Measurements from ENCODE around the gene RECK.

The RECK gene

GRCh38 chr9:36165826-36166167, 129.1 kb downstream of the RECK start:
- Histone ChIP-seq H3K36me3 (ENCODE audit: control insufficient read depth, low read depth, low read length) (no peaks in the 10 kb centered on the region), H3K4me3 (ENCODE audit: low read length) (no peak overlapping the region), H3K27me3 (ENCODE audit: control insufficient read depth, insufficient read depth, low read length) (no peaks in the 10 kb centered on the region), H3K9ac (ENCODE audit: low read length) (no peak overlapping the region), H3K27ac (ENCODE audit: low read length) (no peak overlapping the region), H3K9me3 (ENCODE audit: control insufficient read depth, low read depth, low read length) (no peaks in the 10 kb centered on the region), H3K4me1 (ENCODE audit: control insufficient read depth, low read depth, low read length) (peaks cover 35% of the 10 kb centered on the region)

GRCh38 chr9:36166168-36166927, 129.6 kb downstream of the RECK start:
- no peak overlapping the region for H3K27ac ChIP-seq (ENCODE audit: low read length)
- no peak overlapping the region for H3K9ac ChIP-seq (ENCODE audit: low read length)
- no peaks in the 10 kb centered on the region for H3K9me3 ChIP-seq (ENCODE audit: control insufficient read depth, low read depth, low read length)

GRCh38 chr9:36169166-36169565, 132.5 kb downstream of the RECK start, which contains the start of gene CCIN:
TSS of gene CCIN (plus strand) at chr9:36169388. CDS start at chr9:36169503, 115 bp downstream.
- H3K9ac ChIP-seq (ENCODE audit: low read length) = no peak within 1 kb of the TSS
- no peak within 1 kb of the TSS for H3K27ac ChIP-seq (ENCODE audit: low read length)
- no peaks in the 10 kb centered on the region for H3K27me3 ChIP-seq (ENCODE audit: control insufficient read depth, insufficient read depth, low read length)
- H3K9me3 ChIP-seq (ENCODE audit: control insufficient read depth, low read depth, low read length) = no peaks in the 10 kb centered on the region
- no peaks in the 10 kb centered on the region for H3K36me3 ChIP-seq (ENCODE audit: control insufficient read depth, low read depth, low read length)
- H3K4me1 ChIP-seq (ENCODE audit: control insufficient read depth, low read depth, low read length) = peaks cover 8% of the 10 kb centered on the region
- no peak within 1 kb of the TSS for H3K4me3 ChIP-seq (ENCODE audit: low read length)

More at GRCh38 chr9:36166168-36166927, 129.6 kb downstream of the RECK start:
- peak overlapping the region; percentile 44 for H3K4me3 ChIP-seq (ENCODE audit: low read length)
- peaks cover 34% of the 10 kb centered on the region for H3K4me1 ChIP-seq (ENCODE audit: control insufficient read depth, low read depth, low read length)
- no peaks in the 10 kb centered on the region for H3K27me3 ChIP-seq (ENCODE audit: control insufficient read depth, insufficient read depth, low read length)
- no peaks in the 10 kb centered on the region for H3K36me3 ChIP-seq (ENCODE audit: control insufficient read depth, low read depth, low read length)

- H3K27me3 ChIP-seq (ENCODE audit: control insufficient read depth, insufficient read depth, low read length) = no peaks in the 10 kb centered on the region
- H3K4me3 ChIP-seq (ENCODE audit: low read length) = no peak overlapping the region
- H3K36me3 ChIP-seq (ENCODE audit: control insufficient read depth, low read depth, low read length) = no peaks in the 10 kb centered on the region
- no peak overlapping the region for H3K27ac ChIP-seq (ENCODE audit: low read length)
- H3K9me3 ChIP-seq (ENCODE audit: control insufficient read depth, low read depth, low read length) = no peaks in the 10 kb centered on the region
- H3K4me1 ChIP-seq (ENCODE audit: control insufficient read depth, low read depth, low read length) = peaks cover 4% of the 10 kb centered on the region
- H3K9ac ChIP-seq (ENCODE audit: low read length) = no peak overlapping the region
Observed at GRCh38 chr9:36169708-36170107, 133.0 kb downstream of the RECK start.

- Histone ChIP-seq H3K4me3 (ENCODE audit: low read length) (no peak overlapping the region), H3K27ac (ENCODE audit: low read length) (no peak overlapping the region), H3K27me3 (ENCODE audit: control insufficient read depth, insufficient read depth, low read length) (no peaks in the 10 kb centered on the region), H3K4me1 (ENCODE audit: control insufficient read depth, low read depth, low read length) (no peaks in the 10 kb centered on the region), H3K36me3 (ENCODE audit: control insufficient read depth, low read depth, low read length) (no peaks in the 10 kb centered on the region), H3K9me3 (ENCODE audit: control insufficient read depth, low read depth, low read length) (no peaks in the 10 kb centered on the region), H3K9ac (ENCODE audit: low read length) (no peak overlapping the region)
Observed at GRCh38 chr9:36170531-36170930, 133.8 kb downstream of the RECK start.

GRCh38 chr9:36173861-36174260, 137.1 kb downstream of the RECK start:
- Histone ChIP-seq H3K9me3 (ENCODE audit: control insufficient read depth, low read depth, low read length) (no peaks in the 10 kb centered on the region), H3K27me3 (ENCODE audit: control insufficient read depth, insufficient read depth, low read length) (no peaks in the 10 kb centered on the region), H3K36me3 (ENCODE audit: control insufficient read depth, low read depth, low read length) (no peaks in the 10 kb centered on the region), H3K4me1 (ENCODE audit: control insufficient read depth, low read depth, low read length) (no peaks in the 10 kb centered on the region), H3K9ac (ENCODE audit: low read length) (no peak overlapping the region), H3K27ac (ENCODE audit: low read length) (no peak overlapping the region), H3K4me3 (ENCODE audit: low read length) (no peak overlapping the region)
